Left ventricle myocardium inferior (tissue), 1 donor: Measurements from ENCODE around the gene TBCD. TPM values are rescaled to one million over a fixed set of nuclear protein-coding genes. Genes with fewer than 3 reads are reported as not detected.
A peak's percentile ranks its signal among the peaks of the same experiment; 100 is the strongest.

Source experiments
- DNase-seq: peaks from one replicate; pipeline ENCODE4 v3.0.0-alpha.2; 2020
- H3K27ac ChIP-seq: fragments of 200-600 bp; replicated peaks from 2 replicates; pipeline ENCODE4 v1.8.0; 2021
- H3K27me3 ChIP-seq: fragments of 200-600 bp; 2 replicates; pipeline ENCODE4 v1.8.0; 2021; ENCODE audit warnings: low read depth
- H3K36me3 ChIP-seq: fragments of 200-600 bp; 2 replicates; pipeline ENCODE4 v1.8.0; 2021
- H3K4me1 ChIP-seq: fragments of 200-600 bp; 2 replicates; pipeline ENCODE4 v1.8.0; 2021
- H3K4me3 ChIP-seq: fragments of 200-600 bp; 2 replicates; pipeline ENCODE4 v1.8.0; 2021; ENCODE audit warnings: mild to moderate bottlenecking, moderate library complexity
- H3K9me3 ChIP-seq: fragments of 200-600 bp; replicated peaks from 2 replicates; pipeline ENCODE4 v1.8.0; 2021
- intact Hi-C: fragments of 100-400 bp; cut with micrococcal nuclease; formaldehyde crosslinking; loops from one replicate; pipeline ENCODE4 v1.11.0; 2022
- total RNA-seq: library from RNA; stranded (reverse); fragmentation: NEBNext Ultra II Directional; extraction: Animal tissue kit (Norgen Biotek cat#: 25700); gene quantifications from one replicate; pipeline ENCODE4 v1.2.1, GENCODE V29; 2021
- TF ChIP-seq, protein P1 (sequence below): fragments of 200-600 bp; IDR thresholded peaks from 2 replicates; pipeline ENCODE4 v1.8.0; 2021; ENCODE audit warnings: antibody characterized with exemption, mild to moderate bottlenecking, borderline replicate concordance
- donor health status: DM: no; HTN: yes; CAD: no; lungs with severe emphysema.

TBCD gene
- total RNA-seq, 1 donor from 2014 or later: 48.0 TPM

DNA sequence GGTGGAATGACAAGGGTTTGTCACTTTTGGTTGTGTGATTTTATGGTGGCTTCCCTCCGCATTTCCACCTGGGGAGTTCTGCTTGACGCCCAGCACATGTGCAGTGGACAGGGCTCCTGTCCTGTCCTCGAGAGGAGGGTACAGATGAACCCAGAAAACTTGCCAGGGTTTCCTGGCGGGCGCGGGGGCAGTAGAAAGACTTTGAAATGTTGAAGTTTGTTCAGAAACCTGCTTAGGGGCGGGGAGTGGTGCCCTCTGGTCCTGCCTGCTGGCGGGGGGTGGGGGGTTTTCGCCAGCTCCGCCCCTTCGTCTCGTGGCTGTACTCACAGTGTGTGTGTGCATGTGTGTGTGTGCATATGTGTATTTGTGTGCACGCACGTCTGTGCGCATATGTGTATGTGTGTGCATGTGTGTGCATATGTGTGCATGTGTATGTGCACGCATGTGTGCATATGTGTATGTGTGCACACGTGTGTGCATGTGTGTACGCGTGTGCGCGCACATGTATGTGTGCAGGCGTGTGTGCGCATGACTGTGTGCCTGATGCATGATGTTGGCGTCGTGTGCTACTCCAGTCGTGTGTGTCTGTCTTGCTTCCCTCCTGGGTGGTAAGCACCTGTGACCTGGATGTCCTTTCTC, 28.6 kb upstream of the TBCD start:
- Histone ChIP-seq H3K27me3 (no peaks in the 10 kb centered on the region), H3K9me3 (no peaks in the 10 kb centered on the region), H3K27ac (no peak overlapping the region), H3K4me1 (no peaks in the 10 kb centered on the region), H3K4me3 (no peak overlapping the region), H3K36me3 (peaks cover 78% of the 10 kb centered on the region)
- intact Hi-C loops: no loop called here
- DNase-seq: no peak
- TF ChIP-seq, protein P1, sequence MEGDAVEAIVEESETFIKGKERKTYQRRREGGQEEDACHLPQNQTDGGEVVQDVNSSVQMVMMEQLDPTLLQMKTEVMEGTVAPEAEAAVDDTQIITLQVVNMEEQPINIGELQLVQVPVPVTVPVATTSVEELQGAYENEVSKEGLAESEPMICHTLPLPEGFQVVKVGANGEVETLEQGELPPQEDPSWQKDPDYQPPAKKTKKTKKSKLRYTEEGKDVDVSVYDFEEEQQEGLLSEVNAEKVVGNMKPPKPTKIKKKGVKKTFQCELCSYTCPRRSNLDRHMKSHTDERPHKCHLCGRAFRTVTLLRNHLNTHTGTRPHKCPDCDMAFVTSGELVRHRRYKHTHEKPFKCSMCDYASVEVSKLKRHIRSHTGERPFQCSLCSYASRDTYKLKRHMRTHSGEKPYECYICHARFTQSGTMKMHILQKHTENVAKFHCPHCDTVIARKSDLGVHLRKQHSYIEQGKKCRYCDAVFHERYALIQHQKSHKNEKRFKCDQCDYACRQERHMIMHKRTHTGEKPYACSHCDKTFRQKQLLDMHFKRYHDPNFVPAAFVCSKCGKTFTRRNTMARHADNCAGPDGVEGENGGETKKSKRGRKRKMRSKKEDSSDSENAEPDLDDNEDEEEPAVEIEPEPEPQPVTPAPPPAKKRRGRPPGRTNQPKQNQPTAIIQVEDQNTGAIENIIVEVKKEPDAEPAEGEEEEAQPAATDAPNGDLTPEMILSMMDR: no peak

DNA sequence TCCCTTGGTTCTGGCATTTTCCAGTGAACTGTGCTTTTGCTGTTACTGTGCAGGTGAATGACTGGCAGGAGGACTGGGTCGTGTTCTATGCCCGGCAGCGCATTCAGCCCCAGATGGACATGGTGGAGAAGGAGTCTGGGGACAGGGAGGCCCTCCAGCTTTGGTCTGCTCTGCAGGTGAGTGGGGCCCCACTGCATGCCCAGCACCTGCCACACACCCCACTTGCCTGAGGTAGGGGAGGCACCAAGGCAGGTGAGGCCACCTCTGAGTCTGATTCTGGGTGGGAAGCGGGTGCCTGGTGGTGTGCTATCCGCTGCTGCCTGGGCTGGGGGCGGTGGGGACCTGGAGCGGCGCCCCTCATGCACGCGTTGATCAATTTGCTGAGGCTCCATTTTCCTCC, 25.4 kb upstream of the TBCD start:
- Histone ChIP-seq H3K27ac (no peak overlapping the region), H3K27me3 (no peaks in the 10 kb centered on the region), H3K9me3 (no peaks in the 10 kb centered on the region), H3K4me1 (no peaks in the 10 kb centered on the region), H3K4me3 (no peak overlapping the region), H3K36me3 (peaks cover 60% of the 10 kb centered on the region)
- no peak for DNase-seq
- TF ChIP-seq, protein P1: no peak
- intact Hi-C loops: no loop called here

DNA sequence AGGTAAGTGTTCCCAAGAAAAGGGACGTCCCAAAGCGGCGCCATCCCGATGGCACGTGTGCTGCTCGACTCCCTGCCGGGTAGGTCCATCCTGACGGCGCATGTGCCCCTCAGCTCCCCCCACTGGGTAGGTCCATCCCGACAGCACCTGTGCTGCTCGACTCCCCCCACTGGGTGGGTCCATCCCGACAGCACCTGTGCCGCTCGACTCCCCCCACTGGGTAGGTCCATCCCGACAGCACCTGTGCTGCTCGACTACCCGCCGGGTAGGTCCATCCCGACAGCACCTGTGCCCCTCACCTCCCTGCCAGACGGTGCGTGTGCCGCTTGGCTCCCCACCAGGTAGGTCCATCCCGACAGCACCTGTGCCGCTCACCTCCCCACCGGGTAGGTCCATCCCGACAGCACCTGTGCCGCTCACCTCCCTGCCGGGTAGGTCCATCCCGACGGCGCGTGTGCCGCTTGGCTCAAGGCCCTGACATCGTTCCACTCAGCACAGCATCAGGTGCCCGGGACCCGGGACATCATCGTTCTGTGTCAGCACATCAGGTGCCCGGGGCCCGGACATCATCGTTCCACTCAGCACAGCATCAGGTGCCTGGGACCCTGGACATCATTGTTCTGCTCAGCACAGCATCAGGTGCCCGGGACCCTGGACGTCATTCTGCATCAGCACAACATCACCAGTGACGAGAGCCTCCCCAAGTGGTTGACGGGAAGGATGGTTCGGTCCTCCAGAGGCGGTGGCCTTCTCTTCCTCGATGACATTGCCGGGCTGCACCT, 22.2 kb upstream of the TBCD start:
- intact Hi-C loops: no loop called here
- Histone ChIP-seq H3K4me1 (peaks cover 5% of the 10 kb centered on the region), H3K9me3 (peaks cover 6% of the 10 kb centered on the region), H3K27ac (no peak overlapping the region), H3K4me3 (no peak overlapping the region), H3K27me3 (no peaks in the 10 kb centered on the region), H3K36me3 (peaks cover 45% of the 10 kb centered on the region)
- TF ChIP-seq, protein P1: no peak
- no peak for DNase-seq

DNA sequence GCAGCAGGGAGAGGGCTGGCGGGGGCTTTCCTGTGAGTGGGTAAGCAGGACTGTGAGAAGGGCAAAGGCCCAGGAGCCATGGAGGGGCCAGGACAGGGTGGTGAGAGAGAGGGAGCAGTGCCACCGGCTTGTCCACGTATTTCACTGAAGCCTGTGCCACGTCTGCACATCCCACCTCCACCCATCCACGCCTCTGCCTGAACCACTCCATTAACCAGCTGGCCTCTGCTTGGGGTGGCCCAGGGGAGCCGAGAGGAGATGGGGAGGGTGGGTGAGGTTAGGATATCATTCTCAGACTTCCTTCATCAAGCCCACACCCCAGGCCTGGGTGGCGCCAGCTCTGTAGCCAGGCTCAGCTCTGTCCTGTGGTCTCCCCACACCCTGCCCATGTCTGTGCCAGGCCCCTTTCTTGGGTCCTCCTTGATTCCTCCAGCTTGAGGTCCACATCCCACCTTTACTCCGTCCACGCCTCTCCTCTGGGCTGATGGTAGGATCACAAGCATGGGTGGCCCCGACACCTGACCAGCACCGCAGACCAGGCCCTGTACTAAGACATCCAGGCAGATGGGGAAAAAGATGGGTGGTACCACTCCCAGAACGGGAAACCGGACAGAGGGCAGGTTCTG, 19.6 kb upstream of the TBCD start:
- DNase-seq: no peak
- H3K4me1 ChIP-seq: peaks cover 28% of the 10 kb centered on the region
- H3K27ac ChIP-seq: no peak overlapping the region
- no peaks in the 10 kb centered on the region for H3K27me3 ChIP-seq
- H3K36me3 ChIP-seq: peaks cover 33% of the 10 kb centered on the region
- intact Hi-C loops: no loop called here
- no peak overlapping the region for H3K4me3 ChIP-seq
- peaks cover 6% of the 10 kb centered on the region for H3K9me3 ChIP-seq
- TF ChIP-seq, protein P1: no peak

DNA sequence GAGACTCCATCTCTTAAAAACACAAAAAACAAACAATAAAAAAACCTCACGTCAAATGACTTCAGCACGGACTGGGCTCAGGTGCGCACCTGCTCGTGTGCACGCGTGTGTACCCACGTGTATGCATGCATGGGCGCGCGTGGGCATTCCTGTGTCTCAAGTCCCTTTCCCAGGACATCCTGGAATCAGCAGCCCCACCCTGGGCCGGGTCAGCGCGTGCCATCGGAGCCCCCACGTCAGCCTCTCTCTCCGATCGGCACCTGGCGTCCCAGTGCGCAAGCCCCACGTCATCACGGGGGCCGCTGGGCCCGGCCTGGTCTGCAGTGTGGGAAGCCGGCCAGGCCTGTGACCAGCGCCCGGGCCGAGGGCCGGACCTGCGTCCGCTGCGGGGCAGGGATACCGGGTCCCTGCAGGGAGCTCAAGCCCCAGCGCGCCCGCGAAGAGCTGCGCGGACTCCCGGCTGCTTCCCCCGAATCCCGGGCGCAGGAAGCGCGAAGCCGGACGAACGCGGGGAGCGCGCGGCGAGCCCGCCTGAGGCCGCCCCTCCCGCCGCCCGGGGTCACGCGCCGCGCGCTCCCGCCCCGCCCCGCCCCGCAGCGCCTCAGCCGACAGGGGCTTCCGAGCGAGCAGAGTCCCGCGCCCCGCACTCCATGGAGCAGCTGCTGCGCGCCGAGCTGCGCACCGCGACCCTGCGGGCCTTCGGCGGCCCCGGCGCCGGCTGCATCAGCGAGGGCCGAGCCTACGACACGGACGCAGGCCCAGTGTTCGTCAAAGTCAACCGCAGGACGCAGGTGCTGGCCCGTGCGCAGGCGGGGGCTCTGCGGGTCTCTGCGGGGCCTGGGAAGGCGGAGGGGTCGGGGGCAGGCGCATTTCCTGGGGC, 16.6 kb upstream of the TBCD start, which contains the start of gene FN3K:
FN3K (plus strand) TSS at position 629 of the 880 bp plus-strand sequence; CDS start at position 651, 22 bp downstream.
- no peaks in the 10 kb centered on the region for H3K27me3 ChIP-seq
- intact Hi-C loops: no loop called here
- peak within 1 kb of the TSS; percentile 87 for H3K4me3 ChIP-seq
- DNase-seq: peak; percentile 73
- H3K36me3 ChIP-seq: peaks cover 27% of the 10 kb centered on the region
- H3K9me3 ChIP-seq: peaks cover 6% of the 10 kb centered on the region
- peaks cover 46% of the 10 kb centered on the region for H3K4me1 ChIP-seq
- peak within 1 kb of the TSS; percentile 93 for H3K27ac ChIP-seq
- TF ChIP-seq, protein P1: no peak
